Nephron progenitor cell (in vitro differentiated cells): Measurements from ENCODE around the gene TBCK.
"Not testable (repeated sequence)": the region's sequence is repeated elsewhere in the genome, so short reads cannot be mapped to it uniquely, and the experiment has no call there.

Experiments used
- DNase-seq: peaks from one replicate; pipeline ENCODE4 v3.0.0; 2021
- H3K27ac Mint-ChIP-seq: 2 replicates; pipeline ENCODE4 v1.8.0; 2021; ENCODE audit warnings: mild to moderate bottlenecking, moderate library complexity, mixed read lengths
- H3K27me3 Mint-ChIP-seq: 2 replicates; pipeline ENCODE4 v1.8.0; 2021; ENCODE audit warnings: mild to moderate bottlenecking, low read depth, mixed read lengths; ENCODE audit not compliant: poor library complexity
- H3K36me3 Mint-ChIP-seq: 2 replicates; pipeline ENCODE4 v1.8.0; 2021; ENCODE audit warnings: low read depth, mixed read lengths
- H3K4me1 Mint-ChIP-seq: 2 replicates; pipeline ENCODE4 v1.8.0; 2021; ENCODE audit warnings: mixed read lengths
- H3K4me3 Mint-ChIP-seq: 2 replicates; pipeline ENCODE4 v1.8.0; 2021; ENCODE audit warnings: mild to moderate bottlenecking, moderate library complexity, mixed read lengths
- H3K9me3 Mint-ChIP-seq: 2 replicates; pipeline ENCODE4 v1.8.0; 2021; ENCODE audit warnings: mild to moderate bottlenecking, moderate library complexity, mixed read lengths
- TF ChIP-seq, protein P1 (sequence below): fragments of 200-600 bp; sonication (generic); IDR thresholded peaks from 2 replicates; pipeline ENCODE4 v1.5.0; 2021; ENCODE audit warnings: antibody characterized with exemption

The TBCK gene

GRCh38 chr4:106142616-106143127, 173.3 kb downstream of the TBCK start:
- no peaks in the 10 kb centered on the region for H3K27me3 Mint-ChIP-seq
- H3K36me3 Mint-ChIP-seq, result peaks cover 37% of the 10 kb centered on the region
- H3K27ac Mint-ChIP-seq, result no peak overlapping the region
- no peak overlapping the region for H3K4me3 Mint-ChIP-seq
- no peaks in the 10 kb centered on the region for H3K4me1 Mint-ChIP-seq
- peaks cover 15% of the 10 kb centered on the region for H3K9me3 Mint-ChIP-seq
- DNase-seq, result no peak
- TF ChIP-seq, protein P1, sequence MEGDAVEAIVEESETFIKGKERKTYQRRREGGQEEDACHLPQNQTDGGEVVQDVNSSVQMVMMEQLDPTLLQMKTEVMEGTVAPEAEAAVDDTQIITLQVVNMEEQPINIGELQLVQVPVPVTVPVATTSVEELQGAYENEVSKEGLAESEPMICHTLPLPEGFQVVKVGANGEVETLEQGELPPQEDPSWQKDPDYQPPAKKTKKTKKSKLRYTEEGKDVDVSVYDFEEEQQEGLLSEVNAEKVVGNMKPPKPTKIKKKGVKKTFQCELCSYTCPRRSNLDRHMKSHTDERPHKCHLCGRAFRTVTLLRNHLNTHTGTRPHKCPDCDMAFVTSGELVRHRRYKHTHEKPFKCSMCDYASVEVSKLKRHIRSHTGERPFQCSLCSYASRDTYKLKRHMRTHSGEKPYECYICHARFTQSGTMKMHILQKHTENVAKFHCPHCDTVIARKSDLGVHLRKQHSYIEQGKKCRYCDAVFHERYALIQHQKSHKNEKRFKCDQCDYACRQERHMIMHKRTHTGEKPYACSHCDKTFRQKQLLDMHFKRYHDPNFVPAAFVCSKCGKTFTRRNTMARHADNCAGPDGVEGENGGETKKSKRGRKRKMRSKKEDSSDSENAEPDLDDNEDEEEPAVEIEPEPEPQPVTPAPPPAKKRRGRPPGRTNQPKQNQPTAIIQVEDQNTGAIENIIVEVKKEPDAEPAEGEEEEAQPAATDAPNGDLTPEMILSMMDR, result no peak

DNA sequence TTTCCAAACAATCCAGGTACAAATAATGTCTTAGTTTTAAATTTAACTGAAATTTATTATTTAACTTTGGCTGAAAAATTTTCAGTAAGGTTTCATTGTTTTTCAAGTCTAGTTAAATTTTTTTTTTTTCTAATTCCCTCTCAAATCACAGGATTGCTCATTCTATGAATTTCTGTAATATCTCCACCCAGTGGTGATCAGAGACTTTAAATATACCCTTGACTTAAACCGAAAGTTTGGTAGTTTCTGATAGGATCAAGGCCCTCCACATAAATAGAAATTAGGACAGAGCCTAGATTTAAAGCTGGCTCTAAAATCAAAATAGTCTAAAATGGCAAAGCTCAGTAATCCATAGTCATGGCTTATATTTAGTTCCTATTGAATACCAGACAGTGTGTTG, 175.4 kb downstream of the TBCK start:
- Mint-ChIP-seq H3K4me1 (no peaks in the 10 kb centered on the region), H3K27me3 (no peaks in the 10 kb centered on the region), H3K4me3 (no peak overlapping the region), H3K9me3 (peaks cover 2% of the 10 kb centered on the region), H3K36me3 (peaks cover 23% of the 10 kb centered on the region), H3K27ac (no peak overlapping the region)
- TF ChIP-seq, protein P1, result no peak
- no peak for DNase-seq

DNA sequence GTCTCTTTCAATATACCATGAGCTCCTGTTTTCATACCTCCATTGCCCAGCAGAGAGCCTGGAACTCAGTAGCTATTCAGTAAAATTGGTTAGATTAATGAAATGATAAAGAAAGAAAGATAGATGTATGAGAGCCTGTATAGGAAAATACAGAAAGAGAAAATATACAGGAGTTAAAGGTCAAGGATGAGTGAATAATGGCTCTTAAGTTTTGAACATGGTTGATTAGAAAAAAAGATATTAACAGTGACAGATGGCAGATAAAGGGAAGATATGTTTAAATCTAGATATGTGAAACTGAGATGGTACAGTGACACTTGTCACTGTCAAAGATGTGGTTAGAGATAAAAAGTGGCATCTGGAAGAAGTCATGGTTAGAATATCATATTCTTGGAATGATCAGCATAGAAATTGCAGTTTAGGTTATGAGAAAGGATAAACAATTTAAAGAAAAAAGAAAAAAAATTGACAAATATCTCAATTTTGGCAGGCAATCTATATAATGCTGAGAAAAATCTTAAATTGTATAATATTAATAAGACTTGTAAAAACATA, 179.2 kb downstream of the TBCK start:
- Mint-ChIP-seq H3K4me3 (no peak overlapping the region), H3K36me3 (peaks cover 34% of the 10 kb centered on the region), H3K27me3 (no peaks in the 10 kb centered on the region), H3K9me3 (peaks cover 14% of the 10 kb centered on the region), H3K4me1 (no peaks in the 10 kb centered on the region), H3K27ac (no peak overlapping the region)
- TF ChIP-seq, protein P1, result no peak
- no peak for DNase-seq

GRCh38 chr4:106132045-106132444, 184.0 kb downstream of the TBCK start:
- no peaks in the 10 kb centered on the region for H3K27me3 Mint-ChIP-seq
- no peak for DNase-seq
- H3K9me3 Mint-ChIP-seq, result peaks cover 22% of the 10 kb centered on the region
- H3K4me1 Mint-ChIP-seq, result no peaks in the 10 kb centered on the region
- H3K36me3 Mint-ChIP-seq, result peaks cover 48% of the 10 kb centered on the region
- TF ChIP-seq, protein P1, result no peak
- H3K27ac Mint-ChIP-seq, result no peak overlapping the region
- H3K4me3 Mint-ChIP-seq, result no peak overlapping the region

GRCh38 chr4:106126062-106126461, 189.9 kb downstream of the TBCK start:
- Mint-ChIP-seq H3K27ac (no peak overlapping the region), H3K4me3 (no peak overlapping the region), H3K9me3 (peaks cover 24% of the 10 kb centered on the region), H3K4me1 (no peaks in the 10 kb centered on the region), H3K36me3 (peaks cover 34% of the 10 kb centered on the region), H3K27me3 (peaks cover 11% of the 10 kb centered on the region)
- TF ChIP-seq, protein P1, result no peak
- no peak for DNase-seq

DNA sequence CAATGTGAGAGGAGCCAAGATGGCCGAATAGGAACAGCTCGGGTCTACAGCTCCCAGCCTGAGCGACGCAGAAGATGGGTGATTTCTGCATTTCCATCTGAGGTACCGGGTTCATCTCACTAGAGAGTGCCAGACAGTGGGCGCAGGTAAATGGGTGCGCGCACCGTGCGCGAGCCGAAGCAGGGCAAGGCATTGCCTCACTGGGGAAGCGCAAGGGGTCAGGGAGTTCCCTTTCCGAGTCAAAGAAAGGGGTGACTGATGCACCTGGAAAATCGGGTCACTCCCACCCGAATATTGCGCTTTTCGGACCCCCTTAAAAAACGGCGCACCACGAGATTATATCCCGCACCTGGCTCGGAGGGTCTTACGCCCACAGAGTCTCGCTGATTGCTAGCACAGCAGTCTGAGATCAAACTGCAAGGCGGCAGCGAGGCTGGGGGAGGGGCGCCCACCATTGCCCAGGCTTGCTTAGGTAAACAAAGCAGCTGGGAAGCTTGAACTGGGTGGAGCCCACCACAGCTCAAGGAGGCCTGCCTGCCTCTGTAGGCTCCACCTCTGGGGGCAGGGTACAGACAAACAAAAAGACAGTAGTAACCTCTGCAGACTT, 196.0 kb downstream of the TBCK start:
- H3K27me3 Mint-ChIP-seq, H3K4me1 Mint-ChIP-seq, H3K27ac Mint-ChIP-seq, DNase-seq, H3K4me3 Mint-ChIP-seq: not testable (repeated sequence)
- peaks cover 52% of the 10 kb centered on the region for H3K36me3 Mint-ChIP-seq
- H3K9me3 Mint-ChIP-seq, result peaks cover 41% of the 10 kb centered on the region
